GM10248 (cell line): Measurements from ENCODE around the gene C2CD3.
"Not testable (repeated sequence)": the region's sequence is repeated elsewhere in the genome, so short reads cannot be mapped to it uniquely, and the experiment has no call there.

ENCODE experiments used
- CTCF ChIA-PET: fragments of 300-600 bp; sonication (Branson Sonifier 250); formaldehyde crosslinking; extraction: SDS; loops from one replicate; lab custom pipeline; 2021; ENCODE audit warnings: antibody characterized with exemption; lab: Yijun Ruan, JAX
- POLR2A ChIA-PET: fragments of 350-650 bp; sonication (Branson Sonifier 250); formaldehyde crosslinking; extraction: SDS; loops from one replicate; lab custom pipeline; 2020; ENCODE audit warnings: antibody characterized with exemption; lab: Yijun Ruan, JAX
- DNase-seq: peaks from one replicate; pipeline ENCODE4 v3.0.0; 2012; ENCODE audit errors: extremely low spot score
- TF ChIP-seq, protein P1 (sequence below): IDR thresholded peaks from 2 replicates; pipeline ENCODE4 v1.5.1; 2012; ENCODE audit warnings: mild to moderate bottlenecking, low read depth; ENCODE audit errors: extremely low read depth, missing control alignments, control extremely low read depth

The C2CD3 gene

DNA sequence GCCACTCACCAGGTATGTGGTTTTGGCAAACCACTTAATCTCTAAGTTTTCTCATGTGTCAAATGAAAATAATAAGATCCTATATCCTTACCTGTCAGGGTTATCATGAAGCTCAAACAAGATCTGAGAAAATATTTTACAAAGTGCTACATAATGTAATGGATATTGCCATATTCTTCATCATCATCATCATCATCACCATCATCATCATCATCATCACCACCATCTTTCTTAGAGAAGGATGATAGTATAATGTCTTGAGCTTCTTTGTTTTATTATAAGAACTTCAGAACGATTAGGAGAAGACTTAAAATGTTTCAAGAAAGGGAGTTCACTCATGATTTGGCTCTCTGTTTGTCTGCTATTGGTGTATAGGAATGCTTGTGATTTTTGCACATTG, 89.4 kb downstream of the C2CD3 start:
- no peak for DNase-seq
- POLR2A ChIA-PET = no interaction called here
- CTCF ChIA-PET = interaction anchor here (0.7 to 1.2 kb wide), 2 partner anchors 11 to 20 kb away, joined by 3 read pairs; no protein-coding TSS in a partner anchor
- TF ChIP-seq, protein P1, sequence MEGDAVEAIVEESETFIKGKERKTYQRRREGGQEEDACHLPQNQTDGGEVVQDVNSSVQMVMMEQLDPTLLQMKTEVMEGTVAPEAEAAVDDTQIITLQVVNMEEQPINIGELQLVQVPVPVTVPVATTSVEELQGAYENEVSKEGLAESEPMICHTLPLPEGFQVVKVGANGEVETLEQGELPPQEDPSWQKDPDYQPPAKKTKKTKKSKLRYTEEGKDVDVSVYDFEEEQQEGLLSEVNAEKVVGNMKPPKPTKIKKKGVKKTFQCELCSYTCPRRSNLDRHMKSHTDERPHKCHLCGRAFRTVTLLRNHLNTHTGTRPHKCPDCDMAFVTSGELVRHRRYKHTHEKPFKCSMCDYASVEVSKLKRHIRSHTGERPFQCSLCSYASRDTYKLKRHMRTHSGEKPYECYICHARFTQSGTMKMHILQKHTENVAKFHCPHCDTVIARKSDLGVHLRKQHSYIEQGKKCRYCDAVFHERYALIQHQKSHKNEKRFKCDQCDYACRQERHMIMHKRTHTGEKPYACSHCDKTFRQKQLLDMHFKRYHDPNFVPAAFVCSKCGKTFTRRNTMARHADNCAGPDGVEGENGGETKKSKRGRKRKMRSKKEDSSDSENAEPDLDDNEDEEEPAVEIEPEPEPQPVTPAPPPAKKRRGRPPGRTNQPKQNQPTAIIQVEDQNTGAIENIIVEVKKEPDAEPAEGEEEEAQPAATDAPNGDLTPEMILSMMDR = no peak

DNA sequence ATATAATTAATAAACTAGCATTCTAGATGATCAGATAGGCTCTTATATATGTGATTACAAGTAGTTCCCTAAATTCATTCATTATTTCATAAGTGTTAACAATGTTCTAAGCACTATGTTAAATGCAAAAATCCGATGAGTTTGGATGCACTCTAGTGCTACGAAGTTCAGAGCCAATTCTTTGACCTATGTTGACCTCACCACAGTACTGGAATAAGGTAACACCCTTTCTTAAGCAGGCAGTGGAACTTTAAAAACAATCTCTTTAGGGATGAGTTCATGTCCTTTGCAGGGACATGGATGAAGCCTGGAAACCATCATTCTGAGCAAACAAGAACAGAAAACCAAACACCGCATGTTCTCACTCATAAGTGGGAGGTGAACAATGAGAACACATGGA, 93.6 kb downstream of the C2CD3 start:
- TF ChIP-seq, protein P1 = no peak
- ChIA-PET POLR2A (no interaction called here), CTCF (no interaction called here)
- DNase-seq = no peak

DNA sequence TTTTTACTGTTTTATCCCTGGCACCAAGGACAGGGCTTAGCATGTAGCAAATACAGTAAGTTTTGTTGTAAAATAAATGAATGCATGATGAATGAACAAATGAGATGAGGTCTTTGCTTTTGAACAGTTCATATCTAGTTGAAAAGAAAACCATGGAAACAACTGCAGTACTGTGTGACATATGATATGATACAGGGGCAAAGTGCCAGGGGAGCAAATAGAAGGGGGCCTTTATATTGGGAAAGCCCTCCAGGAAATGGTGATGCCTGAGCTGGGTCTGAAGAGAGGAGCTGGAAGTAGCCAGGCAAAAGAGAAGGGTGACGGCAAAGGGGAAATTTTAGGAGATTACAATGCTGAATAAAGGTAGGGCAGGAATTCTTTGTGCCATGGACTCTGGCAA, 98.1 kb downstream of the C2CD3 start:
- TF ChIP-seq, protein P1 = no peak
- DNase-seq = no peak
- ChIA-PET CTCF (no interaction called here), POLR2A (no interaction called here)

DNA sequence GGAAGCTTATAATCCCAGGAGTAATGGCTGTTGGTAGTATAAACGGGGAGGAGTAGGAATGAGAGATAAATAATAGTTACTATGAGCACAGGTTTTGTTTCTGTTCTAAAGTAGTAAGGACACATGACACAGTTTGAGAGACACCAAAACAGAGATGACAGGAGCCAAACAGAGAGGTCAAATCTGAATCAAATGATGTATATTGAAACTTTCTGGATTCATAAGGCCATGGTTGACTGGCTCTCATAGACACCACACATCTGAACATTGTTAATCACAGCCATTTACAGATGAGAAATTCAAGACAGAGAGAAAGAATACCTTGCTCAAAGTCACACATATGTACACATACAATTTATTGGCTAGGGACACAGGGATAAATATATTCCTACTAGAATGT, 98.5 kb downstream of the C2CD3 start:
- TF ChIP-seq, protein P1 = no peak
- ChIA-PET POLR2A (no interaction called here), CTCF (no interaction called here)
- DNase-seq = peak; percentile 26

DNA sequence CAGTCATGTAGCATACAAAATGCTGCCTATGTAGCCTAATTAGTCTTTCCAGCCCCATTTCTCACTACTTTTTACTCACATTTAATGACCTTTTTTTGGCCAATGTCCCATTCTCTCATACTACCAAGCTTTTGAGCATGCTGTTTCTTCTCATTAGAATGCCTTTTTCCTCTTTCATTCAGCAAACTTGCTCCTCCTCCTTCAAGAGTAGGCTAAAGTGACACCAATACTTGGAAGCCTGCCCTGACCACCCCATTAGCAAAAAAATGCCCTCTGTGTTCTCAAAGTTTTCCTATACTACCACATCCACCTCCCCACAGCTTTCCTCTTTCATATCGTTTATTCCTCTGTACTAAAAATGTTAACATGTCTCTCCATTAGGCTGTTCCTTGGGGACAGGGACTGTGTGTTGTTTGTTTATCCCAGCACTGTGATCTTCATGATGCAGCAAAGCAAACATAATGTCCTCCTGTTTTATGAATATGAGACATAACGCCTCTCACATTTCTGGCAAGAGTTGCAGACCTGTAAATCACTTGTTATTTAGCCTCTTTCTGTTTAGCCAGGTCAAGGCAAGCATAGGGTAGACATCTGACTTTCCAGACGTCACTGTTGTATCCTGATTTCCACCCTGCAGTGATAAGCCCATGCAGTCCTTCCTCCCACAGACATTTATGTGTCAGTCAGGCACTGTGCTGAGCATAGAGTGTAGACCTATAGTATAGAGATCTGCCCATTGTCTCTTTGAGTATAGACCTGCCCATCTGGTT, 99.9 kb downstream of the C2CD3 start:
- TF ChIP-seq, protein P1 = no peak
- POLR2A ChIA-PET = no interaction called here
- no peak for DNase-seq
- CTCF ChIA-PET = interaction anchor here (1.3 kb wide), 1 partner anchor 107 kb away, joined by 5 read pairs; no protein-coding TSS in a partner anchor

DNA sequence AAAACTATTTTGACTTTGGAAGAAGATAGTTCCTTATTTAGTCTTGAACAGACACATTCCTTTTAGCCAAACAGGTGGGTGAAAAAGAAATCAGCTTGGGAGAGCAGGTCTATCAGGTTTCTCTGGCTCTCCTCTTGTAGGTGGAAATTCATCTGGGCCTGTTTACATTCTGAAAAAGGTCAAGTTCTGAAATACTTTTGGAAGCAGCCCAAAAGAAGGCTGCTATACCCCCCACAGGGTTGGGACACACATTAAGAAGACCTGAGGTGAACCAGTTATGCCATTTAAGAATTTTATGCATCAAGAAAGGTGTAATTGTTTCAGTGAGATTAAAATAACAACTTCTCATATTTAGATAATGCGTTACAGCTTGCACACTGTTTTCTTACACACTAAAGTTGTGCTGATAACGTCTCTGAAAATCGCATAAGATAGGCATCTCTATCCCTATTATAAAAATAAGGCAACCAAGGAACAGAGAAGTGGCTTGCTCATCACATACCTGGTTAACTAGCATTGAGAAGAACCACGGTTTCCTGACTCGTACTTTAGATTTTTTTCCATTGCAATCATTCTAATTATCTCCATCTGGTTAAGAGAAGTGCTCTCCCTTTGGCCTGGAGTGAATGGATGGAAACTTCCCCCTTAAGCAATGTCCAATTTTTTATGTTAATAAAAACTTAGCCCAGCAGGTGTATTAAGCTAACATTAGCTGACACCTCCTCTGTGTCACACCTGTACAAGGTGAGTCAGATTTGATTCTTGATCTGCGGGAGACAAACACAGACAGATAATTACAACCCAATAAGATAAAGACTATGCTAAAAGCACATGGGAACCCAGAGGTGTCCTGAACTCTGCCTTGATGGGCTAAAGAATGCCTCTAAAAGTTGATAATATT, 101.4 kb downstream of the C2CD3 start:
- CTCF ChIA-PET = interaction anchor here (1.3 to 2.1 kb wide), 2 partner anchors 10 to 106 kb away, joined by 5 to 6 read pairs; no protein-coding TSS in a partner anchor
- TF ChIP-seq, protein P1 = no peak
- no peak for DNase-seq
- POLR2A ChIA-PET = no interaction called here

DNA sequence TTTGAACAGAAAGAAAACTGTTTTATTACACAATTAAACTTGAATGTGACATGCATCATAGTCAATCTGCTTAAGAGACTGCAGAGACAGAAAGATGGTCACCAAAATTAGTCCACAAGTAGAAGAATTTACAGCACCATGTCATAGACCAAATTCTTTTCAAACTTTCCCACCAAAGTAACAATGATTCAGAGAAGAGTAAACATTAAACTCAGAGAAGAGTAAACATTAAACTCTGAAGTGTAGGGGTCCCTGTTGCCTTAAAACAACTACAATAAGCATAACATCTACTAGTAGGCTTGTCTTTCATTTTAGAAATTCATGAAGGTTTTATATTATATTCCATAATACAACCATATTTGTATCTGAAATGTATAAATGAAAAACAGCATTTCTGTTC, 104.1 kb downstream of the C2CD3 start:
- CTCF ChIA-PET, DNase-seq, POLR2A ChIA-PET: not testable (repeated sequence)

DNA sequence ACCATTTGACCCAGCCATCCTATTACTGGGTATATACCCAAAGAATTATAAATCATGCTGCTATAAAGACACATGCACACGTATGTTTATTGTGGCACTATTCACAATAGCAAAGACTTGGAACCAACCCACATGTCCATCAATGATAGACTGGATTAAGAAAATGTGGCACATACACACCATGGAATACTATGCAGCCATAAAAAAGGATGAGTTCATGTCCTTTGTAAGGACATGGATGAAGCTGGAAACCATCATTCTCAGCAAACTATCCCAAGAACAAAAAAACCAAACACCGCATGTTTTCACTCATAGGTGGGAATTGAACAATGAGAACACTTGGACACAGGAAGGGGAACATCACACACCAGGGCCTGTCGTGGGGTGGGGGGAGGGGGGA, 105.3 kb downstream of the C2CD3 start:
- DNase-seq, POLR2A ChIA-PET, CTCF ChIA-PET: not testable (repeated sequence)

DNA sequence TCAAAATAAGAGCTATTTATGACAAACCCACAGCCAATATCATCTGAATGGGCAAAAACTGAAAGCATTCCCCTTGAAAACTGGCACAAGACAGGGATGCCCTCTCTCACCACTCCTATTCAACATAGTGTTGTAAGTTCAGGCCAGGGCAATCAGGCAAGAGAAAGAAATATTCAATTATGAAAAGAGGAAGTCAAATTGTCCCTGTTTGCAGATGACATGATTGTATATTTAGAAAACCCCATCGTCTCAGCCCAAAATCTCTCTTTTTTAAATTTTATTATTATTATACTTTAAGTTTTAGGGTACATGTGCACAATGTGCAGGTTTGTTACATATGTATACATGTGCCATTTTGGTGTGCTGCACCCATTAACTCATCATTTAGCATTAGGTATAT, 107.2 kb downstream of the C2CD3 start:
- CTCF ChIA-PET, POLR2A ChIA-PET, DNase-seq: not testable (repeated sequence)

DNA sequence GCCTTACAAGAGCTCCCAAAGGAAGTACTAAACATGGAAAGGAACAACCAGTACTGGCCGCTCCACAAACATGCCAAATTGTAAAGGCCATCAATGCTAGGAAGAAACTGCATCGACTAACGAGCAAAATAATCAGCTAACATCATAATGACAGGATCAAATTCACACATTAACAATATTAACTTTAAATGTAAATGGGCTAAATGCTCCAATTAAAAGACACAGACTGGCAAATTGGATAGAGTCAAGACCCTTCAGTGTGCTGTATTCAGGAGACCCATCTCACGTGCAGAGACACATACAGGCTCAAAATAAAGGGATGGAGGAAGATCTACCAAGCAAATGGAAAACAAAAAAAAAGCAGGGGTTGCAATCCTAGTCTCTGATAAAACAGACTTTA, 109.2 kb downstream of the C2CD3 start:
- DNase-seq, CTCF ChIA-PET, POLR2A ChIA-PET: not testable (repeated sequence)
